Fibroblast of skin of back (primary cell): ENCODE data around the gene MINDY1.

Experiments
- DNase-seq: peaks from one replicate; pipeline ENCODE4 v3.0.0-alpha.2; 2013

MINDY1 gene

DNA sequence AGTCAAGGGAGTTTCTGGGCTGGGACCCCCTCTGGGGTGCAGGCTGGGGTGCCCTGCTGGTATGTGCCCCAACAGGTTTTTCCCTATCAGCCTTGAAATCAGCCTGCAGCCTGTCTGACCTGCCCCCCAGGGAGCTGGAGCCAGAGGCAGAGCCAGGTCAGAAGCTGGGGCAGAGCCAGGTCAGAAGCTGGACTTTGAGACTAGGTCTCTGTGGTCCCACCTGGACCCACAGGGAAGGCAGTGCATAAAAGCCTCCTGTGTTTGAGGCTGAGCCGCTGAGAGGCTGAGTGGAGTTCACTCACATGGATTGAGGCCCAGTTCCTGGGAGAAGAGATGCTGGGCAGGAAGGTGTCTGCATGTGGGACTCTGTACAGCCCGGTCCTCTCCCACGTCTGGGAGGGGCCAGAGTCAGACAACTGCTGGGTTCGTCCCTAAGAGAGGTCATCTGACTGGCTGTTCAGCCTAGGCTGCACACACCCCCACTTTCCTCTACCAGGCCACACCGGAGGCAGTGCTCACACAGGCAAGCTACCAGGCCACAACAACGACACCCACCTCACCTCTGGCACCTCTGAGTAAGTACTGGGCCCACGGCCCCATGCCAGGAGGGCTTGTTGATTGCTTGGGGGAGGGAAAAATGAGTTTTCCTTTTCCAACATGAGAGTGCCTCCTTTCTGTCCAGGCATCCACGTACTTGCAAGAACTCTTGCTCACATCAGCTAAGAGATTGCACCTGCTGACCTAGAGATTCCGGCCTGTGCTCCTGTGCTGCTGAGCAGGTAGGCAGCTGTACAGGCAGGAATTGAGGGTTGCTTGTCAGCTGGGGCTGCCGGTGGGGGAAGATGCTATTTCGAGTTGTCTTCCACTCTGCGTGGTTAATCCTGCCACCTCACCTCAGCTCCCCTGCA lies 24.6 kb downstream of the MINDY1 start, which contains the start of gene ANXA9:
ANXA9 (plus strand) TSS at position 488 of the 908 bp plus-strand sequence. CDS start 814 bp downstream, outside the sequence.
- DNase-seq: no peak

DNA sequence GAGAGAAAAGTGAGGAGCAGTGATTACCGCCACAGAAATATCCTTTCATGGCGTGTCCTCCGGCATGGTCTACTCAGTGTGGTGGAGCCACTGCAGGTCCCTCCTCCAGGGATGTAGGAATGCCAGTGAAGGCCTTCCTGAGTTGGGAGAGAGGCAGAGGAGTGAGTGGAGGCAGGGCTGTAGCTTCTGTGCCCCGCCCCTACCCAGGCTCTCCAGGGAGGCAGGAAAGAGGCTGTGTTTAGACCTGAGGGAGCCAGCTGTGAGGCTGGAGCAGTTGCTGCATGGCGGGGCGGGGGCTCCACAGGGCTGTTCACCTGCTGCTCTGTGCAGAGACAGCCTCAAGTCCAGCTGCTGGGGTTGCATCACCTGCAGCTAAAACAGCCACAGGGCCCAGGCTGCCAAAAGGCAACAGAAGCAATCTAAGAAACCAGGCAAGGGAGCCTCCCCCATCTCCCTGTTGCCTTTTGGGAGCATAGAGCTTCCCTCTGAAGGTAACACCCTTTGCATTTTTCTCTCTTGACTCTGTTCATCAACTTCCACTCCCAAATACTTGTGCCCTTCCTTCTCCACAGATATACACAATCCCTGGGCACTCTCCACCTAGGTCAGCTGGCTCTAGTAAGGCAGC lies 25.4 kb downstream of the MINDY1 start:
- DNase-seq: peak; percentile 26

DNA sequence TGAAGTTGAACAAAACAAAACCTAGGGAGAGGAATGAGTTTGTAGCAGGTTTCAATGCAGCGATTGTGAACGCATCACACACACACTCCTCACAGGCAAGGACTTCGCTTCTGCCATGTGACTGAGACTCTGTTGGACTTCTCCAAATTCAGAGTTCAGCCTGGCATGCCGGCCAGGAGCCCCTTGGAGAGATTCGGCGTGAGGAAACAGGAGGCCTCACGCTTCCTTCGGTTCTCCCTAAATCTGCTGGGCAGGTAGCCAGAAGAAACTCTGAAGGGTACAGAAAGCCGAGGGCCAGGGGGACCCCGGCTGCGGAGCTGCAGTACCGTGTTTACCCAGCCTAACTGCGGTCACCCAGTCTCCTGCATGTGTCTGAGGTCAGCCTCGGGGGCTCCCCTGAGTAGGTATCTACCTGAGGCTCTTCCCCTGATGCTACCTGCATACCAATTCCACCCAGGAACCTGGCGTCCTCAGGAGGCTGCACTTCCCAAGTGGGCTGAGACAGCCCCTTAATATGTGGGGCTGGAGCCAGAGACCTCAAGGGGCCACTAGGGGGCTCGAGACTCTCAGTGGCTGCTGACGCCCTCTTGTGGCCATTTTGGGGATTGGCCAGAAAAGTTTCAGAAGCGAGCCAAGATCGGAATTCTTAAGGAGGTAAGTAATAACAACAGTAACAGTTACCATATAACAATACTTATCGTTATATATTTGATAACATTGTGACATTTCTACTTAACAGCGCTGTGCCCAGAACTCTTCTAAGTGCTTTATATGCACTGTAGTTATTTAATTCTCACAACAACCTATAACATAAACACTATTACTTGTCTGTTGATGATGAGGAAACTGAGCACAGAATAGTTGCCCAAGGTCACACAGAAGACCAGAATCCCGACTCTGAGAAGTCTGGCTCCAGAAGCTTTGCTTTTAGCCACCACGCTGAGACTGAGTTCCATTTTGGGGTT lies 27.3 kb downstream of the MINDY1 start:
- peak; percentile 86 for DNase-seq

DNA sequence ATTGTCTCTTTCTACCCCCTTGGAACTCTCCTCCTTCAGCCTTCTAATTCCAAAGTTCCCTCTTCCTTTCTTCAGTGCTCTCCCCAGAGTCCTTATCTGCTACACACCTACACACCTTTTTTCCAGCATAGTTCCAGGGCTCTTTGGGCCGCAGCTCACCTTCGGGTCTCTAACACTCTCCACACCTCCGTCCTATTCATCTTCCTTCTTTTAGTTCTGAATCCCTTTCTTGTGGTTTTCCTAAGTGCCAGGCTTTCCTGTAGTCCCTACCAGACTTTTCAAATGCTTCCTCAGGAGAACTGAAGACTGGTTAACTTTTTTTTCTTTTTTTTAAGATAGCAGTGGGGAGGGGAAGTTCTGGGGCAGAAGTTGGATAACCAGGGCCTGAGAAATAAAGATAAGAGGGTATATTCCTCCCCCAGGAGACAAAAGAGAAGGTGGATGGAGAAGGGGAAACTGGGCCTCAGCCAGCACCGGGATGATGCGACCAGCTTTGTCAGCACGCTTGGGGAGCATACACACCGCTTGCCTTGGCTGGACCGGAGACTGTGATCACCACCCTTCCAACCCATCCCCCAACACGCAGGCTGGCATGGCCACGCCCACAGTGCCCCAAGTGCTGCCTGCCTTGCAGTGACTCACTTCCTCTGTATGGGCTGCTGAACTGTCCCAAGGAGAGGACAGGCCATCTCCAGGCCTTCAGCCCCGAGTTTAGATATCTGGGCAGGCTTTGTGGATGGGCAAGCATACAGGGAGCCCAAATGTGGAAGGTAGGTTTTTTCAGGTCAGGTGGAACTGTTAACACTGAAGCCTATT lies 29.6 kb downstream of the MINDY1 start:
- peak; percentile 76 for DNase-seq

DNA sequence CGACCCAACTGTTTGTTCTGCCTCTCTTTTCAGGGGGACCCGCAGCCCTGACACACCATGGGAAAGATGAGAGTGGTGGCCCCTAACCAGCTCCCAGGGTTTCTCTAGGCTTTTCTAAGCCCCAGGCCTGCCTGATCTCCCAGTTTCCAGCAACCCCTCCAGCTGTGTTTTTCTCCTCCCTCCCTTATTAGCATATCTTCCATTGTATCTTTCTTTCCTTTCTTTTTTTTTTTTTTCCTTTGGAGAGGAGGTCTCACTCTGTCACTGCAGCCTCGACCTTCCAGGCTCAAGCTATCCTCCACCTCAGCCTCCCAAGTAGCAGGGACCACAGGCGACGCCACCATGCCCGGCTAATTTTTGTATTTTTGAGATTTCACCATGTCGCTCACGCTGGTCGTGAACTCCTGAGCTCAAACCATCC lies 30.3 kb downstream of the MINDY1 start:
- DNase-seq: no peak

DNA sequence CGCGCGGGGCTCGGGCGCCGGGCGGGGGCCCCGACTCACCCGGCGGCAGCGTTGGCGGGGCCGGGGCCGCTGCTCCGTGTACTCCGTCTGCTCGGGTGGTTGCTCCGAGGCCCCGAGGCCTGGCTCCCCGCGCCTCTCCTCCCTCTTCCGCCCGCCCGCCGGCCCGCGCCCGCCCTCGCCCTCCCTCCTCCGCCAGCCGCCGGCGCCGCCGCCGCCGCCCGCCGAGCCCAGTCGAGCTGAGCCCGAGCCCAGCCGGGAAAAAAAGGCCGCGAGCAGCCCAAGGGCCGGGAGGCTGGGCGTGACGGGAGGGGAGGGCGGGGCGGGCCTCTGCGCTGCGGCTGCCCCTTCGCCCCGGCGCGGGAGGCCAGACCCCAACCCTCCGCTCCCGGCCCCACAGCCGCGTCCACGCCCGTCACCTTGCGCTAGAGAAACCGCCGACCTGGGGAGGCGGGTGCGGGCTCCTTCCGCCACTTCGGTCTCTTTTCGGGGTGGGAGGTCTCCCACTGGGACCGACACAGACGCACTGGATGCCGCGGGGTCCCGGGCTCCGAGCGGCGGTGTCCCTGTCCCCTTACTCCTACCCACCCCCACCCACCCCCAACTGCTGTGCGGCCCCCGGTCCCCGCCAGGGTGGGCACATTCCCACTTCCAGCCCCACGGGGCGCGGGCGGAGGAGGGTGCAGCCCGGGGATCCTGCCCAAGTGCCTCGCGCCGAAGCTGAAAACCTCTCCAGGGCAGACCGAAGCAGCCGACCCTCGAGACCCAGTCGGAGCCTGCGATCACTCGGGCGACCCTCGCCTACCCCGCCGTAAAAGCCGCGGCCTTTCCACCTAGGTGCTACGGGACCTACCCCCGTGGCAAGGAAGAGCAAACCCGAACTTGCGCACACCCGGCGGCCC lies 31.9 kb downstream of the MINDY1 start, which contains the start of gene CERS2:
CERS2 (minus strand) TSS at position 256 of the 899 bp plus-strand sequence. CDS start 5,745 bp downstream, outside the sequence.
- peak; percentile 86 for DNase-seq

DNA sequence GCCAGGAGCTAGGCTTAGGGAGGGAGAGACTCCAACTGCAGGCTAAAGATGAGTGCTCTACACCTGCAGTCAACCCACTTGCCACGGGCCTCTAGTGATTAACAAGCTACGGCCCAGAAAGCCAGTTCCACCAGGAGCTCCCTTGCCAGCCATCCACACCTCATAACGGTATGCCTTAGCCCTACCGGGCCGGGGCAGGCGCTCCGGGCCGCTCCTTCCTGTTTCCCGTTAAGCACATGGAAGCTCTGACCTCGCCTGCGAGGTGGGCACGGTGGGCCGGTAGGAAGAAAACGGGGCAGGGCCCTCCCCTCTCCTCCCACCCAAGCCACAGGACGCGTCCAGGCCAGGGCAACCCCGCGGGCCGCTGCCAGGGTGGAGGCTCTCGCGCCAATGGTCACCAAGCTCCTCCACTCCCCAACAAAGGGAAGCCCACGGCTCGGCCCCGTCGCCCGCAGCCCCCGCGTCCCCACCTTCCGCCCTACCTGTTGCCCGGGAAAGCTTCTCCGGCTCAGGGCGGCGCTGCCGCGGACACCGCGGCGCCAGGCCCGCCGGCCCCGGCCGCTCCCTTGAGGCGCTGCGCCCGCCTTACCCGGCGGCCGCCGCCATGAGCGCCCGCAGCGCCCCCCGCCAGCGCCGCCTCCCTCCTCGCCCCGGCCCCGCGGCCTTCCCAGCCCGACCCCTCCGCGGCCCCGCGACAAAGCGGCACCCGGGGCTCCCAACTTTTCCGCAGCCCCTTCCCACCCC lies 32.7 kb downstream of the MINDY1 start:
- no peak for DNase-seq

DNA sequence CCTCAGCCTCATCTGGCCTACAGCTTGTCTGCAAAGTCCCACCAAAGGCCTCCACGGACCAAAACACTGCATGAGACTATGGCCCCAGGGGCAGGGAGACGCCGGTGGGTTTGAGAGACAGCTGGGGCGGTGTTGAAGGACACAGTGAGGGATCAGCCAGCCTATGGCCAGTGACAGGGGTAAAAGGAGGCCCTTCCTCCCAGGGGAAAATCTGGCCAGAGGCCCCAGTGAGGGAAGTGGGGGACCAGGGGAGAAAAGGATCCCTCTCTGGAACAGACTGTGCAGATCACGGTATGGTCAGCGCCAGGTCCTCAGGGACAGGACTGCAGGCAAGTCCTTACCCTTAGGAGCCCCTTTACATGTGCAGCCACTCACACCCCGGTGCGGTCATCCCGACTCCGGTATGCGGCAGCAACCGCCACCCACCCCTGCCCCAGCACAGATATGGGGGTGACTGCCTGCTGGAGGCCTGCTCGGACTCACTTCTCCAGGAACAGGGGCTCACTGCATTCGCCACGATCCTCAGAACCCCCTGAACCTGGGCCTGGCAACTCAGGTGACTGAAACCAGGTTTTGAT lies 33.4 kb downstream of the MINDY1 start:
- no peak for DNase-seq

DNA sequence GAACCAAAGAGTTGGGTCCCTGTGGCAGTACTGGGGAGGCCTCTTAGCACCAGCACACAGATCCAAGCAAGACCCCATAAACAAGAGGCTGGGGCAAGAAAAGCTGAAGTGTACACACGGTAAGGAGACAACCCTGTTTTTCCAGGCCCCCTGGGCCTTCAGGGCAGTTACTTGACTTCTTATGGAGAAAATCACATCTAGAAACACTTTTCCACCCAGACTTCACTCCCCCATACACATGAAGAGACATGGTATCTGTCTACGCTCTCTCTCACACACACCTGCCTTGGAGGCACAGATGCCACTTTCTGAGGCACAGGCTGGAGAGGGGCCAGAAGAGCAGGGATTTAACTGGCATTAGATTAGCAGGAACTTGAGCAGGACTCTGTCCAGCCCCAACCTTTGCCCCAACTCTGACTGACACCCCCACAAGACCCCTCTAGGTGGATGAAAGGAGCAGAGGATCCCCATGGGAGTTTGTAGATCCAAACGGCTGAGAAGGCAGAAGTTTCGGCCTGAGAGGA lies 34.2 kb downstream of the MINDY1 start:
- DNase-seq: no peak

DNA sequence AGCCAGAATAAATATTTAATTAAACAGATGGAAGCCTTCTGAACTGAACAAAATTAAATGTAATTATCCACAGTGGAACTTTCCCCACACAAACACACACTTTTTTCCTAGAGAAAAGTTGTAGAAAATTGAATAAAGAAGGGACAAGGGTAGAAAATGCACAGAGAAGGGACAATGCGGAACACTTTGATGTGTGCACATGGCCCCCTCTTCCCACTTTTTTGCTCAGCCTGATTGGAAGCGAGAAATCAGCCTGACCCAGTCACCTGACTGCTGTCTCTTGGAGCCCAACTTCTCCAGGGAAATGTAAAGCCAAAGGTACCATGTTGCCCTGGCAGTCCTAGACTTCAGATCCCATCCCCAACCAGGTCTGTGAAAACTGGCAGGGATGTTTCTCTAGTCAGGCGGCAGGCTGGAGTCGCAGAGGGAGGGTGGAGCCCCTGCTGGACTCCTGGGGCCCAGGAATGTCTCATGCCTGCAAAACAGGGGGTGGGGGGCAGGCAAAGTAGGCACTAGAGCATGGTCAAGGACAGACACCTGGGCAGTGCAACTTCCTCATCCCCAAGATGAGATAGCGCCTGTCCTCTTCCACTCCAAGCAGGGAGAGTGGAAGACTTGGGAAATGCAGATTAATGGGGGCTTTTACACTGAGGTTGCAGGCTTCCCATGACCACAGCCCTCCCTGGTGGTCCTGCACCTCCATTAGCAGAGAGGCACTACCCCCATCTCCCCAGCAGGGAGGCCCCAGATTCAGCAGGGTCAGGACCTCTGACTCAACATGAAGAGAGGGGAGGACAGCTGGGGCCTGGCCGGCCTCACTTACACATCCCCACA lies 34.9 kb downstream of the MINDY1 start:
- no peak for DNase-seq

DNA sequence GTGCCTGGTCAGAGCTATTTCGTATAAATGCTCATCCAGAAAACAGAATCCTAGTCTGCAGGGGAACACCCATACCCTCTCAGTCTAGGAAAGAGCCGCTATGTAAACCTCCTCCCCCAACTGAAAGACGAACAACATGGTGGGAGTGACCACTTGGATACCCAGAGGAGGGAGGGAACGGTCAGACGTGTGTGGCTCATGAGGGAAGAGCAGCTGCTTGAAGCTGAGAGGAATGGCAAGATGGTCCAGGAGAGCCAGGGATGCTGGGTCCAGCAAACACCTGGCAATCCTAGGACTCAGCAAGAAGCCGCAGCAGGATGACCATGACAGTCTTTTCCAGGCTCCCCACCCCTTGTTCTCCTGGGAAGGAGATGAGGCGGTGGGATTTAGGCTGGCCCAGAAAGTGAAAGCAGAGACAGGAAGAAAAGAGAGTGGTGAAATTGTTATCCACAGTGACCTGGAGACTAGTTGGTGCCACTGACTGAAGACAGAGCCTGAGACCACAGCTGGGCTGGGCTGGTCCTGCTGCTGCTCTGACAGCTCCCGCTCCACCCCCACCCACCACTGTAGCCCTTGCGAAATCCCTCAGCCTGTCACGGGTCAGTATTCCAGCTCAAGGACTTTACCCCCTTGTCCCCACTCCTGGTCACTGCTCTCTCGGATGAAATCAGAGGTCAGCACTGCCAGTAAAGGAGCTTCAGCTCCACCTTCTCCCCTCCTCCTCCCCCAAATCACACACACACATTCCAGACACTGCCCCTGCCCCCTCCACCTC lies 35.7 kb downstream of the MINDY1 start:
- DNase-seq: no peak

DNA sequence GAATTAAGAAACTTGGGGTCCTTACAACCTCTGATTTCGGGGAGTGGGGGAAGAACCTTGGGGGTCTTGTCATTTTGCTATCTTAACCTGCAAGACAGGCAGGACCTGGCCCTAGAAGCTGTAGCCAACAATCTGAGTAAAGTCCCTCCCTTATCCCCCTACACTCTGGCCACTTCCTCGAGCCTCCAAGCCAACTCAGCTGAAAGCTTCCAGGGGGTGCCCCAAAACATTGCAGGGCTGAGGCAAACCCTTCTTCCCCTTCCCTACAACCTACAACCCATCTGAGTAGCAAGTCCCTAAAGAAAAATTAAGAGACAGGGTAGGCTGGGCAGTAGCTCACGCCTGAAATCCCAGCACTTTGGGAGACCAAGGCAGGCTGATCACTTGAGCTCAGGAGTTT lies 37.1 kb downstream of the MINDY1 start:
- DNase-seq: no peak

DNA sequence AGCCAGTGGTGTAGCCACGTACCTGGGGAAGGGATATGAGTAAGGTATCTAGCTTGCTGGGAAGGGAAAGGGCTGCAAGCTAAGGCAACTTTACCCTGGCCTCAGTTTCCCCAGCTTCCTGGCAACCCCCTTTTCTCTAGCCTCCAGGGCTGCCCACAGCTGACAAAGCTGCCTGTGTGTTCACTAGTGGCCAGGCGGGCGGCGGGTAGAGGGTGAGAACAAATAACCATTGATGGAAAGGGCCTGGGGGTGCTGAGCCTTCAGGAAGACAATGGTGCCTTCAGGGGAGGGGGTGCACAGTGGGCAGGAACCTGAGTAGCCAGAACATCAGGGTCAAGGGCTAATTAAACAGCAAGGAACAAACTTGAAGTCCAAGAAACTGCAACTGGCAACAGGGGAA lies 38.2 kb downstream of the MINDY1 start:
- DNase-seq: no peak

DNA sequence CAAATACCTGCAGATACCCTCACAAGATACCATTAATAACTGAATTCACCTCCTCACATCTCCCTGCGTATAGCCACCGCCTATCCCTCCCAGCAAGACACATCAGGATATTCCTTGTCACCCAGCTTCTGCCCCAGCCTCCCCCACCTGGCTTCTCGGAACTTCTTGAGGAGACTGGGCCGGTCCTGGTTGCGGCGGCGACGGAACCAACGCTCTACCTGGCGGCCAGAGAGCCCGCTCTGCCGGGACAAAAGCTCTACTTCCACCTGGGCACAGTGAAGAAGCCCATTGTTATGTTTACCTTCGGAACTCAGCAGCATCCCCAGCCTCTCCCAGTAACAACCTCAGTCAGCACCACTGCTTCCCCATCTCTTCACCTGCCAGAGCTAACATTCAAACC lies 38.8 kb downstream of the MINDY1 start:
- no peak for DNase-seq

DNA sequence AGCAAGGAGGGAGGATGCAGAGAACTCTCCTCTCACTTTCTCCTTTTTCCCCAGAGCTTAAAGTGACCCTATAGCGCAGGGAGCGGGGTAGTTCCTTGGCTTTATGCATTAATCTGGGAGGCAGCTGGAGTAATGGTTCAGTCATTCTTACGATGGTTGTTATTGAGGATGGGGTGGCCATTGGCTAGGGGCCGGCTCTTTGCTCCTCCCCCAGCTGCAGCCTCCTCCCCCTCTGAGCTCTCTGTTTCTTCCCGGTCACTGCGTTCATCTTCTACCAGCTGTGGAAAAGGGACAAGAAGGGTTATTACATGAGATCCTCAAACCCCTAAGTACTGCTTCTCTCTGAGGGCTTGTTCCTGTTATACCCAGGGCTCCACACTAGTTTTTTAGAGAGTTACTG lies 40.7 kb downstream of the MINDY1 start:
- DNase-seq: no peak

DNA sequence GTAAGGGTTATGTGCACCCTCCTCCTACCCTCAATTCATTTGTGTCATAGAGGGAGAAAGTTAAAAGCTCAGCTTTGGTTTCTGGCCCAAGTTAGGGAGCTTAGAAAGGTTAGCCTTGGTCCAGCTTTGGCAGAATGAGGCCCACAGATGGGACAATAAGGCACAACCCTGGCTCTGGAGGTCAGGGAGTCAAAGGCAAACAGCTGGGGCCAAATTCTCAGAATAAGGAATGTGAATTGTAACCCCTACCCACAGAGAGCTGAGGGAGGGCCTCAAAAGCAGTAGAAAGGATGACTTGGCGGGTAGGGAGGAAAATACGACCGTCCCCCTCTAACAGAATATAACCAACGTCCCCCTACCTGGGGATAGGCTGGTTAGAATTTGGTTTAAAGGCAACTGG lies 41.1 kb downstream of the MINDY1 start:
- no peak for DNase-seq

DNA sequence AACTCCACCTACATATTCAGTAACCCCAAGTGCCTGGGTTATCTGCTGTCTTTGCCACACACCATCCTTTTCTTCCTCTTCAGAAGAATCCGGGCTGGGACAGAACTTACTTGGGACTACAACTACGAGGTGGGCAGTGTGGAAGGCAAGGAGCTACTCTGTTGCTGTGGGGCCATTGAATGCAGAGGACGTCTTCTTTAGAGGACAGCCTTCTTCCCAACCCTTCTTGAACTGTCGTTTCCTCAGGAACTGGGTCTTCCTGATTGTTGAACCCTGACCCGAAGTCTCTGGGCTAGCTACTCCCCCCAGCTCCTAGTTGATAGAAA lies 42.6 kb downstream of the MINDY1 start:
- DNase-seq: no peak
